Upper lobe of right lung (tissue), 1 donor: Measurements from ENCODE around the gene NKX6-2. TPM values are rescaled to one million over a fixed set of nuclear protein-coding genes. Genes with fewer than 3 reads are reported as not detected.

Experiments used
- ATAC-seq: fragments of 200-7000 bp; cut with Tn5 transposase; one replicate; pipeline ENCODE4 v1.9.1; 2020; ENCODE audit warnings: mild to moderate bottlenecking, moderate library complexity
- DNase-seq: peaks from one replicate; pipeline ENCODE4 v3.0.0-alpha.2; 2020
- H3K27ac ChIP-seq: fragments of 200-600 bp; one replicate; pipeline ENCODE4 v1.8.0; 2022
- H3K27me3 ChIP-seq: fragments of 200-600 bp; one replicate; pipeline ENCODE4 v1.8.0; 2022; ENCODE audit warnings: mild to moderate bottlenecking
- H3K36me3 ChIP-seq: fragments of 200-600 bp; one replicate; pipeline ENCODE4 v1.8.0; 2022
- H3K4me1 ChIP-seq: fragments of 200-600 bp; one replicate; pipeline ENCODE4 v1.8.0; 2022
- H3K4me3 ChIP-seq: fragments of 200-600 bp; one replicate; pipeline ENCODE4 v1.8.0; 2022; ENCODE audit warnings: mild to moderate bottlenecking
- H3K9me3 ChIP-seq: fragments of 200-600 bp; one replicate; pipeline ENCODE4 v1.8.0; 2022
- CTCF ChIP-seq: fragments of 200-600 bp; IDR thresholded peaks from one replicate; pipeline ENCODE4 v1.8.0; 2022; ENCODE audit warnings: antibody characterized with exemption
- intact Hi-C: fragments of 100-400 bp; cut with DNase I; formaldehyde crosslinking; loops from one replicate; pipeline ENCODE4 v1.11.0; 2022
- total RNA-seq: library from RNA; stranded (reverse); fragmentation: NEBNext Ultra II Directional; extraction: Animal tissue kit (Norgen Biotek cat#: 25700); gene quantifications from one replicate; pipeline ENCODE4 v1.2.1, GENCODE V29; 2021
- donor health status: DM: no; HTN: yes; CAD: no; lungs with severe emphysema.

The NKX6-2 gene
- total RNA-seq, 1 donor from 2014 or later = not detected

- DNase-seq = no peak
Measured at GRCh38 chr10:132790934-132791829, 5.2 kb upstream of the NKX6-2 start.

GRCh38 chr10:132790470-132790869, 4.5 kb upstream of the NKX6-2 start:
- Histone ChIP-seq H3K27me3 (peaks cover 57% of the 10 kb centered on the region), H3K4me3 (no peak overlapping the region), H3K9me3 (no peaks in the 10 kb centered on the region), H3K36me3 (no peaks in the 10 kb centered on the region), H3K4me1 (no peaks in the 10 kb centered on the region), H3K27ac (no peak overlapping the region)
- TF ChIP-seq CTCF = no peak
- intact Hi-C loops = no loop called here
- DNase-seq (no peak), ATAC-seq (no peak)

More at GRCh38 chr10:132790934-132791829, 5.2 kb upstream of the NKX6-2 start:
- H3K9me3 ChIP-seq = no peaks in the 10 kb centered on the region
- H3K36me3 ChIP-seq = no peaks in the 10 kb centered on the region
- H3K27ac ChIP-seq = no peak overlapping the region
- ATAC-seq = no peak
- no peak overlapping the region for H3K4me3 ChIP-seq
- no peak for TF ChIP-seq CTCF
- intact Hi-C loops = no loop called here
- H3K27me3 ChIP-seq = peaks cover 54% of the 10 kb centered on the region
- no peaks in the 10 kb centered on the region for H3K4me1 ChIP-seq

- peaks cover 65% of the 10 kb centered on the region for H3K27me3 ChIP-seq
- intact Hi-C loops = no loop called here
Measured at GRCh38 chr10:132789659-132790148, 3.8 kb upstream of the NKX6-2 start.

GRCh38 chr10:132788831-132789219, 2.9 kb upstream of the NKX6-2 start:
- TF ChIP-seq CTCF = no peak
- Histone ChIP-seq H3K4me1 (no peaks in the 10 kb centered on the region), H3K36me3 (no peaks in the 10 kb centered on the region), H3K27ac (no peak overlapping the region), H3K9me3 (no peaks in the 10 kb centered on the region), H3K27me3 (peaks cover 73% of the 10 kb centered on the region), H3K4me3 (no peak overlapping the region)
- no peak for ATAC-seq
- DNase-seq = no peak
- intact Hi-C loops = no loop called here

More at GRCh38 chr10:132789659-132790148, 3.8 kb upstream of the NKX6-2 start:
- no peak for TF ChIP-seq CTCF
- Histone ChIP-seq H3K27ac (no peak overlapping the region), H3K9me3 (no peaks in the 10 kb centered on the region), H3K4me1 (no peaks in the 10 kb centered on the region), H3K4me3 (no peak overlapping the region), H3K36me3 (no peaks in the 10 kb centered on the region)
- ATAC-seq = no peak
- no peak for DNase-seq

GRCh38 chr10:132788180-132788830, 2.4 kb upstream of the NKX6-2 start:
- intact Hi-C loops = no loop called here
- no peak for TF ChIP-seq CTCF
- H3K27me3 ChIP-seq = peaks cover 69% of the 10 kb centered on the region
- no peaks in the 10 kb centered on the region for H3K9me3 ChIP-seq
- no peaks in the 10 kb centered on the region for H3K4me1 ChIP-seq
- ATAC-seq (no peak), DNase-seq (no peak)
- no peaks in the 10 kb centered on the region for H3K36me3 ChIP-seq
- H3K27ac ChIP-seq = no peak overlapping the region
- H3K4me3 ChIP-seq = no peak overlapping the region
